Endothelial cell (in vitro differentiated cells): ENCODE data around the gene BCDIN3D. TPM values are rescaled to one million over a fixed set of nuclear protein-coding genes. Genes with fewer than 3 reads are reported as not detected.

Source experiments
- DNase-seq: peaks from one replicate; pipeline ENCODE4 v3.0.0; 2021; ENCODE audit warnings: low spot score
- H3K27ac Mint-ChIP-seq: one replicate; pipeline ENCODE4 v1.8.0; 2021; ENCODE audit warnings: mixed read lengths, inconsistent platforms; ENCODE audit not compliant: unreplicated experiment
- H3K27me3 Mint-ChIP-seq: one replicate; pipeline ENCODE4 v1.8.0; 2021; ENCODE audit warnings: mild to moderate bottlenecking, moderate library complexity, mixed read lengths, inconsistent platforms; ENCODE audit not compliant: unreplicated experiment
- H3K36me3 Mint-ChIP-seq: one replicate; pipeline ENCODE4 v1.8.0; 2021; ENCODE audit warnings: mild to moderate bottlenecking, low read depth, mixed read lengths, inconsistent platforms; ENCODE audit not compliant: unreplicated experiment
- H3K4me1 Mint-ChIP-seq: one replicate; pipeline ENCODE4 v1.8.0; 2021; ENCODE audit warnings: mild to moderate bottlenecking, mixed read lengths, inconsistent platforms; ENCODE audit not compliant: unreplicated experiment
- H3K4me3 Mint-ChIP-seq: one replicate; pipeline ENCODE4 v1.8.0; 2021; ENCODE audit warnings: mild to moderate bottlenecking, mixed read lengths, inconsistent platforms; ENCODE audit not compliant: unreplicated experiment
- H3K9me3 Mint-ChIP-seq: one replicate; pipeline ENCODE4 v1.8.0; 2021; ENCODE audit warnings: mixed read lengths, inconsistent platforms; ENCODE audit not compliant: unreplicated experiment
- total RNA-seq: library from RNA; stranded (reverse); fragmentation: NEBNext Ultra II Directional; extraction: Animal tissue kit (Norgen Biotek cat#: 25700); gene quantifications from one replicate; pipeline ENCODE4 v1.2.1, GENCODE V29; 2021; ENCODE audit not compliant: unreplicated experiment
- TF ChIP-seq, protein P1 (sequence below): fragments of 200-600 bp; sonication (generic); IDR thresholded peaks from one replicate; pipeline ENCODE4 v1.5.0; 2021; ENCODE audit warnings: antibody characterized with exemption; ENCODE audit not compliant: unreplicated experiment

The BCDIN3D gene
- total RNA-seq, 1 donor from 2014 or later = 2.6 TPM

DNA sequence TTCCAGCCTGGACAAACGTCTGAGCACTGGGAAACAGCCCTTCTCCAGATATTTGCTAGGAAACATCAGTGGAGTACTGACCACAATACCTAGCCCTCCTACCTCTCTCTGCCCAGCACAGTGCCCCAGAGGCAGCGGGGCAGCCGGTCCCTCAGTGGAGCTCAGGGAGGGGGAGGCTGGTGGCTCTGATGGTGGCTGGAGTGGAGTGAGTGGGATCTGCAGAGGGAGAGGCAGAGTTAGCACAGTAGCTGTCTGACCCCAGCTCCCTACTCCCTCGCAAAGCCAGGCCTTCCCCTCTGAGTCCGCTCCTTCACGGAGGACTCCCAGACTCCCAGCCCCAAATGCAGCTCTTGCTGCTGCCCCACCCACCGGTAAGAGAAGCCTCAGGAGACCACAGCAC lies 44.7 kb downstream of the BCDIN3D start:
- TF ChIP-seq, protein P1, sequence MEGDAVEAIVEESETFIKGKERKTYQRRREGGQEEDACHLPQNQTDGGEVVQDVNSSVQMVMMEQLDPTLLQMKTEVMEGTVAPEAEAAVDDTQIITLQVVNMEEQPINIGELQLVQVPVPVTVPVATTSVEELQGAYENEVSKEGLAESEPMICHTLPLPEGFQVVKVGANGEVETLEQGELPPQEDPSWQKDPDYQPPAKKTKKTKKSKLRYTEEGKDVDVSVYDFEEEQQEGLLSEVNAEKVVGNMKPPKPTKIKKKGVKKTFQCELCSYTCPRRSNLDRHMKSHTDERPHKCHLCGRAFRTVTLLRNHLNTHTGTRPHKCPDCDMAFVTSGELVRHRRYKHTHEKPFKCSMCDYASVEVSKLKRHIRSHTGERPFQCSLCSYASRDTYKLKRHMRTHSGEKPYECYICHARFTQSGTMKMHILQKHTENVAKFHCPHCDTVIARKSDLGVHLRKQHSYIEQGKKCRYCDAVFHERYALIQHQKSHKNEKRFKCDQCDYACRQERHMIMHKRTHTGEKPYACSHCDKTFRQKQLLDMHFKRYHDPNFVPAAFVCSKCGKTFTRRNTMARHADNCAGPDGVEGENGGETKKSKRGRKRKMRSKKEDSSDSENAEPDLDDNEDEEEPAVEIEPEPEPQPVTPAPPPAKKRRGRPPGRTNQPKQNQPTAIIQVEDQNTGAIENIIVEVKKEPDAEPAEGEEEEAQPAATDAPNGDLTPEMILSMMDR = no peak
- DNase-seq = no peak
- Mint-ChIP-seq H3K9me3 (no peaks in the 10 kb centered on the region), H3K27ac (no peak overlapping the region), H3K27me3 (peaks cover 12% of the 10 kb centered on the region), H3K4me3 (no peak overlapping the region), H3K4me1 (peaks cover 4% of the 10 kb centered on the region), H3K36me3 (peaks cover 28% of the 10 kb centered on the region)

DNA sequence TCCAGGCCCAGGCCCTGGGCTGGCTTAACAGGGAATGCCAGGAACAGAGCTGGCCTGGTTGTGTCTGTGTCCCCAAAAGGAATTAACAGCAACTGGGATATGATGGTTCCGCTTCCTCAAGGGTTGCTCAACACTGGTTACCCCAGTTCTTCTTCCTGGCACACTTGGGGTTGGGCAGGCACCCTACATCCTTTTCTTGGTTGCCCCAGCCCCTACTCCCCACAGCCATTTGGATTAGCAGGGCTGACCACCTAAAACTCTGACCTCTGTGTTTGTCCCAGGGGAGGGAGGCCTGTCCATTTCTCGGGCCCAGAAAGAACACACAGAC lies 45.5 kb downstream of the BCDIN3D start:
- Mint-ChIP-seq H3K27me3 (peaks cover 12% of the 10 kb centered on the region), H3K36me3 (peaks cover 24% of the 10 kb centered on the region)
- TF ChIP-seq, protein P1 = no peak

GRCh38 chr12:49796606-49797448 lies 46.1 kb downstream of the BCDIN3D start:
- Mint-ChIP-seq H3K4me3 (no peak overlapping the region), H3K9me3 (no peaks in the 10 kb centered on the region), H3K4me1 (peaks cover 4% of the 10 kb centered on the region), H3K27me3 (peaks cover 12% of the 10 kb centered on the region), H3K36me3 (peaks cover 24% of the 10 kb centered on the region), H3K27ac (no peak overlapping the region)
- TF ChIP-seq, protein P1 = no peak
- DNase-seq = no peak

More for the DNA sequence above, 45.5 kb downstream of the BCDIN3D start:
- Mint-ChIP-seq H3K4me1 (peaks cover 4% of the 10 kb centered on the region), H3K9me3 (no peaks in the 10 kb centered on the region), H3K4me3 (no peak overlapping the region), H3K27ac (no peak overlapping the region)
- no peak for DNase-seq

DNA sequence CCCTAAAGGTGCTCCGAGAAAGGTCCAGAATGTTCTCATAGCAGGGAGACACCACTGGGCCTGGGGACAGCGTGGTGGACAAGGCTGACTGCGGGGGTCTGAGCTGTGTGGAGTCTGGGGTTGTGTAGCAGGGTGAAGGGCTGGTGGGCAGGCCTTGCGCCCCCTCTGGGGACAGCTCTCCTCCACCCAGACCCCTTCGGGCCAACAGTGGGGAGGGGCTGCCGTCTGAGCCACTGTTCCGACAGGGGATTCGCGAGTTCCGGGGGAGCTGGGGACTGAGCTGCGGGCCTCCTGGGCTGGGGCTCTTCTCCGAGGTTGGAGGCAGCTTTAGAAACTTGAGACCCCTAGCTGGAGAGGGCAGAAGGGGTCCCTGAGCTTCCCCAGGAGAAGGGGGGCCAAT lies 46.8 kb downstream of the BCDIN3D start:
- no peak for DNase-seq
- H3K9me3 Mint-ChIP-seq = no peaks in the 10 kb centered on the region

More for the DNA sequence above, 46.8 kb downstream of the BCDIN3D start:
- TF ChIP-seq, protein P1 = no peak
- Mint-ChIP-seq H3K27me3 (peaks cover 12% of the 10 kb centered on the region), H3K4me1 (peaks cover 4% of the 10 kb centered on the region), H3K4me3 (peak overlapping the region; percentile 25), H3K36me3 (peaks cover 24% of the 10 kb centered on the region), H3K27ac (no peak overlapping the region)
